ENCODE measurements around the gene TTI1.

DNA sequence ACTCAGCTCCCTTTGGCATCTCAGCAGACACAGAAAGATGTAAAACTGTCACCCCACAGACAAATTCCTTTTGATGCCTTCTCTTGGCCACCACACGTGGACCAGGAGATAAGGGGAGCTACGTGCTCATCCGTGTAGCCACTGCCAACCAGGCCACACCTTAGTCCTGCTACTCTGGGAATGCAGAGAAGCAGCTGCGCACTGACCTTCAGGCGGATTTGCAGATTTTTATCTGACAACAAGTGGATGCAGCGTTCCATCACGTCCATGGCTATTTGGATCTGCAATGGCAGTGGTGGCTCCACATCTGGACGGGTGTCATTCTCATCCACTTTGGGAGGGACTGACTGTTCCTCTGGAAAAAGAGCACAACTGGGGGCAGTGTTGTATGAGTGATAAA is 30.8 kb downstream of the TTI1 start:
- TF ChIP-seq, protein P1, sequence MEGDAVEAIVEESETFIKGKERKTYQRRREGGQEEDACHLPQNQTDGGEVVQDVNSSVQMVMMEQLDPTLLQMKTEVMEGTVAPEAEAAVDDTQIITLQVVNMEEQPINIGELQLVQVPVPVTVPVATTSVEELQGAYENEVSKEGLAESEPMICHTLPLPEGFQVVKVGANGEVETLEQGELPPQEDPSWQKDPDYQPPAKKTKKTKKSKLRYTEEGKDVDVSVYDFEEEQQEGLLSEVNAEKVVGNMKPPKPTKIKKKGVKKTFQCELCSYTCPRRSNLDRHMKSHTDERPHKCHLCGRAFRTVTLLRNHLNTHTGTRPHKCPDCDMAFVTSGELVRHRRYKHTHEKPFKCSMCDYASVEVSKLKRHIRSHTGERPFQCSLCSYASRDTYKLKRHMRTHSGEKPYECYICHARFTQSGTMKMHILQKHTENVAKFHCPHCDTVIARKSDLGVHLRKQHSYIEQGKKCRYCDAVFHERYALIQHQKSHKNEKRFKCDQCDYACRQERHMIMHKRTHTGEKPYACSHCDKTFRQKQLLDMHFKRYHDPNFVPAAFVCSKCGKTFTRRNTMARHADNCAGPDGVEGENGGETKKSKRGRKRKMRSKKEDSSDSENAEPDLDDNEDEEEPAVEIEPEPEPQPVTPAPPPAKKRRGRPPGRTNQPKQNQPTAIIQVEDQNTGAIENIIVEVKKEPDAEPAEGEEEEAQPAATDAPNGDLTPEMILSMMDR (IDR thresholded peaks at IDR 0.05) = no peak
- TF ChIP-seq POLR2A (IDR thresholded peaks at IDR 0.05) (no peak), EP300 (IDR thresholded peaks at IDR 0.05) (no peak)

Data from ovary (tissue), 3 donors.